NCI-H69 (cell line): Measurements from ENCODE around the gene HIVEP2.
"Not testable (repeated sequence)": the region's sequence is repeated elsewhere in the genome, so short reads cannot be mapped to it uniquely, and the experiment has no call there.

Source experiments
- DNase-seq: peaks from one replicate; lab custom pipeline; 2025; lab: John Stamatoyannopoulos, UW

Gene HIVEP2

GRCh38 chr6:142945049-142945445 lies at the start of gene HIVEP2:
HIVEP2 (minus strand) TSS chr6:142945176; CDS start chr6:142774738, 170,438 bp downstream.
- DNase-seq, result peak; percentile 63

GRCh38 chr6:142993977-142994376 lies 49.0 kb upstream of the HIVEP2 start:
- no peak for DNase-seq

- no peak for DNase-seq
These were observed 42.5 kb upstream of the HIVEP2 start for GRCh38 chr6:142987490-142987889.

GRCh38 chr6:142985281-142985680 lies 40.3 kb upstream of the HIVEP2 start:
- no peak for DNase-seq

GRCh38 chr6:142984386-142984785 lies 39.4 kb upstream of the HIVEP2 start:
- DNase-seq, result no peak

GRCh38 chr6:142975365-142975764 lies 30.4 kb upstream of the HIVEP2 start:
- DNase-seq, result no peak

- DNase-seq, result not testable (repeated sequence)
These were observed 26.0 kb upstream of the HIVEP2 start for GRCh38 chr6:142970941-142971340.

GRCh38 chr6:142968601-142969000 lies 23.6 kb upstream of the HIVEP2 start:
- no peak for DNase-seq

GRCh38 chr6:142966294-142966693 lies 21.3 kb upstream of the HIVEP2 start:
- DNase-seq, result no peak

- no peak for DNase-seq
These were observed 20.2 kb upstream of the HIVEP2 start for GRCh38 chr6:142965164-142965563.

- no peak for DNase-seq
These were observed 15.1 kb upstream of the HIVEP2 start for GRCh38 chr6:142960098-142960497.

GRCh38 chr6:142958343-142958742 lies 13.4 kb upstream of the HIVEP2 start:
- no peak for DNase-seq

GRCh38 chr6:142956726-142957125 lies 11.8 kb upstream of the HIVEP2 start:
- DNase-seq, result no peak

- DNase-seq, result no peak
These were observed 9.9 kb upstream of the HIVEP2 start for GRCh38 chr6:142954844-142955243.

GRCh38 chr6:142953373-142954273 lies 8.6 kb upstream of the HIVEP2 start:
- no peak for DNase-seq

GRCh38 chr6:142952614-142953013 lies 7.6 kb upstream of the HIVEP2 start:
- no peak for DNase-seq

GRCh38 chr6:142950291-142950690 lies 5.3 kb upstream of the HIVEP2 start:
- DNase-seq, result no peak

GRCh38 chr6:142947714-142948480 lies 2.9 kb upstream of the HIVEP2 start:
- no peak for DNase-seq

GRCh38 chr6:142946924-142947713 lies 2.1 kb upstream of the HIVEP2 start:
- peak; percentile 38 for DNase-seq

- peak; percentile 89 for DNase-seq
These were observed 1.4 kb upstream of the HIVEP2 start for GRCh38 chr6:142946181-142946923.

- DNase-seq, result peak; percentile 63
These were observed 637 bp upstream of the HIVEP2 start for GRCh38 chr6:142945446-142946180.
